GM21423 (cell line): ENCODE measurements around the gene SLC26A9.

ENCODE experiments used
- ATAC-seq: cut with Tn5 transposase; IDR thresholded peaks from one replicate; pipeline ENCODE4 v1.9.1; 2021; ENCODE audit warnings: mild to moderate bottlenecking, moderate library complexity; ENCODE audit not compliant: unreplicated experiment

SLC26A9 gene, protein sequence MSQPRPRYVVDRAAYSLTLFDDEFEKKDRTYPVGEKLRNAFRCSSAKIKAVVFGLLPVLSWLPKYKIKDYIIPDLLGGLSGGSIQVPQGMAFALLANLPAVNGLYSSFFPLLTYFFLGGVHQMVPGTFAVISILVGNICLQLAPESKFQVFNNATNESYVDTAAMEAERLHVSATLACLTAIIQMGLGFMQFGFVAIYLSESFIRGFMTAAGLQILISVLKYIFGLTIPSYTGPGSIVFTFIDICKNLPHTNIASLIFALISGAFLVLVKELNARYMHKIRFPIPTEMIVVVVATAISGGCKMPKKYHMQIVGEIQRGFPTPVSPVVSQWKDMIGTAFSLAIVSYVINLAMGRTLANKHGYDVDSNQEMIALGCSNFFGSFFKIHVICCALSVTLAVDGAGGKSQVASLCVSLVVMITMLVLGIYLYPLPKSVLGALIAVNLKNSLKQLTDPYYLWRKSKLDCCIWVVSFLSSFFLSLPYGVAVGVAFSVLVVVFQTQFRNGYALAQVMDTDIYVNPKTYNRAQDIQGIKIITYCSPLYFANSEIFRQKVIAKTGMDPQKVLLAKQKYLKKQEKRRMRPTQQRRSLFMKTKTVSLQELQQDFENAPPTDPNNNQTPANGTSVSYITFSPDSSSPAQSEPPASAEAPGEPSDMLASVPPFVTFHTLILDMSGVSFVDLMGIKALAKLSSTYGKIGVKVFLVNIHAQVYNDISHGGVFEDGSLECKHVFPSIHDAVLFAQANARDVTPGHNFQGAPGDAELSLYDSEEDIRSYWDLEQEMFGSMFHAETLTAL

DNA sequence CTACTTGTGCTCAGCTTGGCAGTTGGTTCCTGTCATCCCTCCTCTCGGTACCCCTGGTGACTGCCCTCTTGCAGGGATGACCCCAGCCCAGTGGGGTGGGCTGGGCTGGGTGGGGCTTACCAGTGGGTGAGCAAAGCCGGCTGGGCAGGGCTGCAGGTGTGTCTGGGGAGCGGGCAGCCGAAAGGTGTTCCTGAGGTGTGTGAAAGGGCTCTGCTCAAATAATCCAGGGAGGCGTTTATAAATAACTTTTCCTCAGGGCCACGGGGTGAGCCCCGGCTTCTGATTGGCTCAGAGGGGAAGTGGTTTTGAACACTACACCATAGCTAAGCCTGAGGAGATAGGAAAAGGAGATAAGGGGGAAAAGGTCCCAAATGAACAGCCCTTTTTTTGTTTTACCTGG lies at the start of gene SLC26A9:
Gene SLC26A9, minus strand, starts transcription at position 212 of the 400 bp plus-strand sequence. CDS start 7,636 bp downstream, outside the sequence.
- ATAC-seq = no peak

DNA sequence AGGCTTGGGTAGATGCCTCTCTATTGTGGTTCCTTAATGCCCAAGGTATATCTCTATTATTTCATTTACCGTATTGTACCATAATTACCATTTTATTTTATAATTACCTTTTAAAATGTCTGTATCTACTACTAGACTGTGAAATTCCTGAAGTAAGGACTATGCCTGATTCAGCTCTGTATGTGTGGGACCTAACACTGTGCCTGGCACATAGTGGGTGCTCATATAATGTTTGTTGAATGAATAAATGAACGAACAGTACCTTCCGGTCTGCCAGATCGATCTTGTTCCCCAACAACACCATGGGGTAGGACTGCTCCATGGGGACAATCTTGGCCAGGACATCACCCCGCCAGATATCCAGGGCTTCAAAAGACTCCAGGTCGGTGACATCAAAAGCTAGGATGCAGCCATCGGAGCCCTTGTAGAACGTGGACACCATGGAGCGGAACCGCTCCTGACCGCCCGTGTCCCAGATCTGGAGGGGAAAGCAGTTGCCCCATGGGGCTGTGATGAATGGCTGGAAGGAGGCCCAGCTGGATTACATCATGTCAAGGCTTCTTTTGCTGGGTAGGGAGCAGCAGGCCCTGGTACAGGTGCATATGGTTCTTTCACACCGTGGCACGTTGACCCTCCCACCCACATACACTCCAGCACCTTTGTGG lies 49.1 kb upstream of the SLC26A9 start:
- ATAC-seq = no peak

DNA sequence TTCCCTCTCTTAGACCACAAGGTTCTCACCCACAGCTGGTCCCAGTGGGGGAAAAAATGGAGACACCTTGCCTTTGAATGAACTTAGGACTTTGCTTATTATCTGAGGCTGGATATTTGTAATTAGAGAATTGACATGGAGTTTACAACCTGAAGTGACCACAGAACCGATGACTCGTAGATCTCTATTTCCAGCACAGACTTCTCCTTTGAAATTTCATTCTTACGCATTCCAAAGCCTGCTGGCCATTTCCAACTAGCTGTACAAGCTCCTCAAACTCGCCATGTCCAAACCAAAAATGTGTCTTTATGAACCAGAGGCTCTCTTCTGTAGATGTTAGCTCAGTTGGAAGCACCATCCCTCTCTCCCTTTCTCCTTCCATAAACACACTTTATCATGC lies 48.0 kb upstream of the SLC26A9 start:
- ATAC-seq = no peak

DNA sequence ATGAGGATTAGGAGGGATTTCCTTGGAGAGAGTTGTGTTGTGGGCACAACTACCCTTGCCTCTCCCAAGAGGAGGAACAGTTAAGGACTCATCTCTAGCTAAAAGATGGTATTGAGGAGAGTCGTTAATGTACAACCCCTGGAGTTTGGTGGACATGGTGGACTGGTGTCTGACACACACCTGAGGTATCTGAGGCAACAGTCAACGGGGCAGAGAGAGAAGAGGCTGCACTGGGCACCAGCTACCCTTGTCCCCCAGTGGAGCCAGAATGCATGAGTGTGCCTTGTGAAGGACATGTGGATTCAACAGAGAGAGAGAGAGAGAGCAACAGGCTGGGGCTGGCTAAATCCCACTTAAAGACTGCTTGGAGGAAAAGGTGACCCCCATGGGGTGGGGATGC lies 47.0 kb upstream of the SLC26A9 start:
- ATAC-seq = no peak

DNA sequence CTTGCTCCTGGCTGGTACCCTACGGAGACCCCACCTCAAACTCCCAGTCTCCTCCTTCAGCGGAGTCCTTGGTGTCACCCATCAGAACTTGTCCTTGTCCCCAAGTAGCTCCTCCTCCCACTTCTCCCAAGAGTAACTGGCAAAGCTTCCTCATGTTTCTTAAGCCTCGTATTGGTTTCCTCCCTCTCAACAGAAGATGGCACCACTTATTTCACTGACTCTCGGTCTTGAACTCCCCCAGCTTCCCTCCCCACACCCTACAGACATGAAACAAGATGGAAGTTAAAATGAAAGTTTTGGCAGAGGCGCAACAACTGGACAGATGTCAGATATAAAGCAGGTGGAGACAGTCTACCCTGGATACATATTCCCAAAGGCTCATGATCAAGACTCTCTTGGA lies 46.5 kb upstream of the SLC26A9 start:
- ATAC-seq = no peak

DNA sequence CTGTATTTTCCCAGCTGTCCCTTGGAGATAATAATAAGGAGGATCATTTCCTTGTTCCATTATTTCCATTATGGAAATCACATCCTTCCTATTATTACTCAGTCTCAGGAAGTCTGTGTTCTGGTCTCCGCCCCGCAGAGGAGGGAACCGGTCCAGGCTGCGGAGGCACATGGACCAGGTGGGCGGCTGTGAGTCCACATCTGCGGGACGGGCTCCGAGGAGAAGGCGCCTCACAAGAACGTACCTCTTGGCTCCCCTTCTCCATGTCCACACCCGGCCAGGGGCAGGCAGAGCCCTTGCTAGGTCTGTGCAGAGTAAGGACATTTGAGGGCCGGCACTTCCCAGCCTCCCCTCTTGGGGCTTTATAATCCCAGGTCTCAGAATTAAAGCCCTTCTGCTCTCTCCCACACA lies 45.3 kb upstream of the SLC26A9 start:
- no peak for ATAC-seq

DNA sequence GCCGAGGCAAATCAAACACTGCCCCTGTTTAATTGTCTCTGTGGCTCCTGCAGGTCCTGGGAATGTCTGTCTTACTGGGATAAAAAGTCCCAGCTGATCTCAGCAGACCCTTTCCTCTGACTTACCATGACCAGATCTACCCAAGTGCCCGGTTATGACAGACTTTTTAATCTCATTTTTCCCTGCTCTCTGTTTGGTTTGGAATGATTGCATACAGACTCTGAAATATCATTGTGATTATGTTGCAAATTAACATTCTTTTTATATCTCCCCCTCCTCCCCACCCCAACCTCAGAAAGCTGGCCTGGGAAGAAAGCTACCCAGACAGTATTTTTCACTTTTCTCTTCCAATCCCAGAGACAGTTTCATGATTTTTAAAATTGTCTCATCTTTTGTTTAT lies 43.6 kb upstream of the SLC26A9 start:
- ATAC-seq = no peak

DNA sequence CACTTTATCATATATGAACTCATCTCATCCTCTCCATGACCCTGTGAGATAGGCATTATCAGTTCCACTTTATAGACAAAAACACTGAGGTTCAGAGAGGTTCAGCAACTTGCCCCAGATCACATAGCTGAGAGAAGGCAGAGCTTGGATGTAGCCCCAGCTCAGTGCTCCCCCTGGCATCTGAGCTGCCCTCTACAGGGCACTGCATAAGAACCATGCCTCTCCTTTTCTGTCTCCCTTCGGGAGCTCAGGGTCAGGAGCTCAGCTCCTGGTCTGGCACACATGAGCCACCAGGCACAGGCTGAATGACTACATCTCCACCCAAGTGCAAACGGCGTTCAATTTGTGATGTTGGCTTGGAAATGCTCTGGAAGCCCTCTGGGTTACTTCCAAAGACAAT lies 43.0 kb upstream of the SLC26A9 start:
- no peak for ATAC-seq

DNA sequence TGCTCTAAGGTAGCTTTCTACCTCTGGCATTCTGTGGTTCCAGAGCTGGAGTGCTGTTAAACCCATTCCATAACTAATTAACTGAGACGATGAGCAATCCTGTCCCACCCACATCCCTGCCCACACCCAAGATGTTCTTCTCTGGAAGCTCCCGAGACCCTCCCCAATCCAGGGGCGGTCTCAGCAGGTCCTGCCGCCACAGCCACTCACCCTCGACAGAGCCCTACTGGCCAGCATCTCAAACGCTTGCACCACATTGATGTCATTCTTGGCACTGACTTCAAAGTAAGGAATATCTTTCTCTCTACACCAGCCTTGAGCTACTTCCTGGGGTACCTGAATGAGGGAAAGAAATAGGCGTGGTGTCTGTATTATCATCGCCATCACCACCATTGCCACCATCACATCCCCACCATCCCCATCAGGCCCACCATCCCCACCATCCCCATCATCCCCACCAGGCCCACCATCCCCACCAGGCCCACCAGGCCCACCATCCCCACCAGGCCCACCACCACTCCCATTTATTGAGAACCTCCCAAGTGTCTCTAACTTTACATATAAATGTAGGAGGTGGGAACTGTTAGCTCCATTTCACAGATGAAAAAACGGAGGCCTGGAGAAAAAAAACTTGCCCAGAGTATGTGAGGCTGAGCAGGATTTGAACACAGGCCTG lies 42.2 kb upstream of the SLC26A9 start:
- no peak for ATAC-seq

DNA sequence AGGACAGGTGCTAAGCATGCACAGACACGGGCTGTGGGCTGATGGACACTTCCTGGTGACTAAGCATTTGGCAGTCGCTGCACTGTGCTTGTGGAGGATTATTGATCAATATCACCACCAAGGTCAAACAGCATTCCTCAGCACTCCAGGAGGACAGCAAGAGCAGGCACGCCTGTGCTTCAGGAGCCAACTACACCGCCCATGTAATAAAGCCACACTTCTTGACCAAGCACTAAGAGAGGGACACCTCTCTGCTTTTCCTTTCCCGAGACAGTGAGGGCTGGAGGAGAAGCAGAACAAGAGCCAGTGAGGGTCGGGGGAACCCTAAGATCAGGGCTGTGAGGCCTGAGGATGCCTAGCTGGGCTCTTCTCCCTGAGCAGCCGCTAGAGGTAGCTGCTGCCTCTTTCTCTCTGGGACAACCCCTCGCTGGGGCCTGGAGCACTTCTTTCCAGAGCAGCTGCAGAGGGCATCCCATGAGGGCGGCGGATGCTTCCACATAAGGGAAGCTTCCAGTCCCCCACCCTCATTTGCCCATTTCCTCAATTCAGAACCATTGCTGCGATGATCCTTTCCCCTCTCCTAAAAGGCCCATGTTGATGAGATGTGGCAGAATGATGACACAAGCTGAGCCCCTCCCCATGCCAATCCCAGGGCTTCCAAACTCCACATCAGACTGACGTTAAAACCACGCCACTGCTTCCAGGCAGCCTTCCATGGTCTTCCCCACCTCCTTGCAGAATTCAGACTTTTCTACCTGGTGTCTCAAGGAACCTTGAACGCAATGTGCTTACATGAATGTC lies 40.9 kb upstream of the SLC26A9 start:
- ATAC-seq = no peak

DNA sequence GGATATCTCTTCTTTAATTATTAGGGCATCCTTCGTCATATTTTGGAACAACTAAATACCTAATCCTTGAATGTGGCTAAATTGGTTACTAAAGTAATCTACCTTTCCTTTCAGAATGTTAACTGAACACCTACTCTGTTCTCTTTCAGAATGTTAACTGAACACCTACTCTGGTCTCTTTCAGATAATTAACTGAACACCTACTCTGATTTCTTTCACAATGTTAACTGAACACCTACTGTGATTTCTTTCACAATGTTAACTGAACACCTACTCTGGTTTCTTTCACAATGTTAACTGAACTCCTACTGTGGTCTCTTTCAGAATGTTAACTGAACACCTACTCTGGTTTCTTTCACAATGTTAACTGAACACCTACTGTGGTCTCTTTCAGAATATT lies 38.0 kb upstream of the SLC26A9 start:
- no peak for ATAC-seq

DNA sequence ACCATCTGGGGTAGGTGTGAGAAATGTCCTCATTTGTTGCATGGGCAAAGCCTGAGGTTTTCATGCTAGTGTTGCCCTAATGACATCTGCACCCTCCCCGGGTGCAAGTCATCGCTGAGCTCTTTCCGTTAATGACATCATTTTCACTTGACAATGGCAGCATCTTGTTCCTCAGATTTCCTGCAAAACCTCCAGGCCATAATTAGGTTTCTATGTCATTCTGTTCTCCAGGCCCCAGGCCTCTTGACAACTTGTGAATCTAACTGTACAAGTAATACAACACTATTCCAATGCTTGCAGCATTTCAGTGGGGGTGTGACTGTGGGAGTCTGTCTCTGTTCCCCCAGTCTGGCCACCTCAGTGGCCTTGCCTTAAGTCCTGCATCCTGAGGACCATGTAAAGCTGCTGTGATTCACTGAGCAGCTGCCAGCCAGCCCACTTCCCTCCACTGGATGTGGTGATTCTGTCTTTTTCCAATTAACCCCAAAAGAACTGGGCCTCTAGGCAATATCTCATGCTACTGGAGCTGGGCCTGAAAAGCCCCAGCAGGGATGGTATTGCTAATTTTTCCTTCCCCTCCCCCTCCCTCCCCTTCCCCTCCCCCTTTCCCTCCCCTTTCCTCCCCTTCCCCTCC lies 37.1 kb upstream of the SLC26A9 start:
- ATAC-seq = no peak

DNA sequence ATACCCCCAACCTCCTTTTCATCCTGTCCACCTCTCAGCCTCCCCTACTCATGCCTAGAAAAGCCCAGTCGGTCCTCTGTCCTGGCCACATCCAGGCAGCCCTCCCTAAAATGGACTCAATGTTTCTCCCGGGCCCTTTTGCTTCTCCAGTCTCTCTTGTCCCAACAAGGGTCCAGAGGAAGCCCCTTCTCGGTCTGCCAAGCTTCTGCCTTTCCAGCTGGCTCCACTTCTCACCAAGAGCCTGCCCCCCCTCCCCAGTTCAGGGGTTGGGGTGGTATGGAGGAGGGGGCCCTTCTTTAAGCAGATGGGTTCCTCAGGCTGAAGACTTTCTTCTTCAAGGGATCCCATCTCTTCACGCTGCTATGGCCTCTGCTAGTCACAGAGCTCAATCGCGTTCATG lies 36.0 kb upstream of the SLC26A9 start:
- no peak for ATAC-seq

DNA sequence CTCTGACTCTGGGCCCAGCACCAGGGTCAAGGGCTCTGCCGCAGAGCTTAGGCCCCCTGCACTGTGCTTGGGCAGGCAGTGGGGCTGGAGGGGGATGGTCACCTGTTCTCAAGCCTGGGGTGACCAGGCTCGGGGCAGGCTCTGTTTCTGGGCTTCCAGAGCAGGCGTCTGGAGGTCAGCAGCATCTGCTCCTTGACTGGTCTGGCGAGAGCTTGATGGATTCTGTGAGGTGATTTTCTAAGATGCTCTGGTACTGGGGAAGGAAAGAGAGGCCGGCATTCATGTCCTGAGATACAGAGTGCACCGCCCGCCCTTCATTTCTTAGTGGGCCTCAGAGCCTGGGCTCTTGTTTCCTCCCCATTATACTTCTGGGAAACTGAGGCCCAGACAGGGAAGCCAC lies 35.4 kb upstream of the SLC26A9 start:
- no peak for ATAC-seq

DNA sequence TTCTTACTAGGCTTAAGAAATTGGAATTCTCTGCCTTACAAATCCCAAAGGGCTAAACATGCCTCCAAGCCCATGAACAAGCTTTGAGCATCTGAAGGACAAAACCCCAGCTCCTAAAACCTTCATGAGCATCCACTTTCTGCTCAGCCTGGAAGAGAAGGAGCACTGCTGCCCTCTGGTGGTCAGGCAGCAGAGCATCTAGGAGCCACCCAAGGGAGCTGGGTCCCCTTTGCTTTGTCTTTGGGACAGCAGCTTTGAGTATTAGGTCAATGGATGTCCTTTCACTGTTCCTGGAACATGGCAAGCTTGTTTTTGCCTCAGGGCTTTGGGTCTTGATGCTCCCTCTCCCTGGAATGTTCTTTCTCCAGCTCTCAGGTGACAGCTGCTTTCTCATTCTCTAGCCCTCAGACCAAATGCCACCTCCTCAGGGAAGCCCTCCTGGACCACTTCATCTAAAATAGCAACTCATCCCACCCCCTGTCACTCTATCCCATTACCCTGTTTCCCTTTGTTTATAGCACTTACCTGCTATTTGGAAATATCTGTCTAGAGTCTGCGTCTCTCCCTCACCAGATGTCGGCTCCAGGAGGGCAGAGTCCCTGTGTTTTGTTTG lies 34.3 kb upstream of the SLC26A9 start:
- no peak for ATAC-seq

DNA sequence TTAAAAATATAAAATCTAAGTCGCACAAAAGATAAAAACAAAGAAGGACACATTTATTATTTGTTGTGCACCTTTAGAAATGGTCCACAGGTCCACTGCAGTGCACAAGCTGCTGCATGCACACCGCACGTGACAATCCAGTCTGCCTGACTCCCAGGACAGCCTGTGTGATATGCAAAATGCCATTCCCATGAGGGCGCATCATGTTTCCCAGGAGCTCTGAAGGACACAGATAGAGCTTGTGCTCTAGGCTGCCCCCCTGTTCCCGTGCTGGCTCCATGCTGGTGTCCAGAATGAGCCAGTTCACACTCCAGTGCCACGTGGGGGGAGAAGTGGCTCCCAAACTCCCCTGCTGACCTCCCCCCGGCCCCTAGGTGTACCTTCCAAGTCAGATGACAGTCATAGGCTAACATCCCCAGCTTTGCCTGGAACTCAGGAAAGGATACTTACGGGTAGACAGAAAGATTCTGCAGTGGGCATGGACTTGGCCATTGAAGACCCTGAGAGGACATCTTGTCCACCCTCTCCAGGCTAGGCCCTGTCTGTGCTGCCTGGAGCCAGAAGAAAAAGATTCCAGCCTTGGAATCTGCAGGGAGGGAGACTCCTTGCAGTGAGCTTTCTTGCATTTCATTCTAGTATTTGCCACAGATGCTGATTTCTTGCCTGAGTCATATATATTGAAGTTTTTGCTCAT lies 33.6 kb upstream of the SLC26A9 start:
- no peak for ATAC-seq

DNA sequence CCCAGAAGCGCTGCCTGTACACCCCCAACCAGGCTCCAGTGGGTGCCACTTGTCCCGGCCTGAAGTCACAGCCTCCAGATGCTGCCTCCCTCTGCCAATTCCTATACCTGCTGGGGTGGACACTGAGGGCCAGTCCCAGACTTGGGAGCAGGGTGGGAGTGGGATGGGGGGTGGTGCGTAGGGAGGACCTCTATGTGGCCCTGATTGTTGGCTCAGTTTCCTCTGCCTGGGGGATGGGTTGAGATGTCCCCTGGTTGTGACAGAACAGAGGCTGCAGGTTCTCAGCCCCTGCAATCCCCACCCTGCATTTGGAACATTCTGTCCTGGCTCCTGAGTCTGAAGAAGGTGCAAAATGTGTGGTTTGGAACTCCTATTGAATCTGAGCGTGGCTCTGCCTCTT lies 32.8 kb upstream of the SLC26A9 start:
- ATAC-seq = no peak

DNA sequence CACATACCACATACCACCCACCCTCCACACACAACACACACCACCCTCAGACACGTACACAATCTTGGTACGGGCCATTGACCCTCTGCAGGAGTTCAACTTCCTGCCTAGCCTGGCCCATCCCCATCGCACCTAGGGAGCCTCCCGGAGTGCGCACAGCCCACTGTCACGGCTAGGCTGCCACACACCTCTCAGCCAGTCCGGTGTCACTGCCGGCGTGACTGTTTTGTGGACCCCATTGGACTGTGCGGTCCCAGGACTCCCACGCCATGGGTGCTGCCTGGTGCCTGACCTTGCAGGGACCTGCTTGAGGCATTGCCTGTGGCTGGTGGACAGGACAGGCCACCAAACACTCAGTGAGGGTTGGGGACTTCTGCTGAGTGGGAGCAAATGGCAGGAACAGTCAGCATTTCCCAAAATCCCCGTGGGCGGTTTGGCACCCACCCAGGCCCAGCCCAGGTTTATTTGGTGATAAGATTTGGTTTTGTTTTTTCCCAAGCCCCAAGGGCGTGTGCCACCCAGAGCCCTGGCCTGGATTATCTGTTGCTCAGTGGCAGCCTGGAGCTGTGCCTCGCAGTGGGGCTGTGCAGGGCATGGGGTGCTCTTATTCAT lies 32.2 kb upstream of the SLC26A9 start:
- ATAC-seq = no peak
